Ishikawa (cell line): Measurements from ENCODE around the gene TMA16.

Source experiments
- CEBPB ChIP-seq: IDR thresholded peaks from 2 replicates; pipeline ENCODE4 v1.6.1; 2012
- EGR1 ChIP-seq: IDR thresholded peaks from 2 replicates; pipeline ENCODE4 v1.6.1; 2012
- EP300 ChIP-seq: IDR thresholded peaks from 2 replicates; pipeline ENCODE4 v1.6.1; 2012; ENCODE audit warnings: borderline replicate concordance
- FOXM1 ChIP-seq: IDR thresholded peaks from 2 replicates; pipeline ENCODE4 v1.6.1; 2012; ENCODE audit warnings: low read depth, borderline replicate concordance
- TF ChIP-seq, protein P1 (sequence below): IDR thresholded peaks from 2 replicates; pipeline ENCODE4 v1.6.1; 2012

DNA sequence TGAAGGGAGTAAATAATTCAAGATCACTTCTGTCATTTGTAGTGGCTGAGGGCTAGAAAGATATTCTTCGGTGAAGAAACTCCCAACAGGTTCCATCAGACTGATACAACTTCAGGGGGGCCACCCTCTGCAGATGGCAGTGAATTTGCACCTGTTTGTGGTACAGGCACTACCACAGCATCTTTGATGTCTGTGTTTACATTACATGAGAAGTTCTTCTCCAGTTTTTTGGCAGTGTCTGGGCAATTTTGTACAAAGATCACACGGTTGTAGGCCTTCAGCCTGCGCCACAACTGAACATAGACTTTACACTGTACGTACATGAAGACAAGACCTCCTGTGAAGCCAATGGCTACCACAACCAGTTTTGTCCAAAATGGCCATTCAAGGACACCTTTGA is 34.2 kb downstream of the TMA16 start:
- TF ChIP-seq, protein P1, sequence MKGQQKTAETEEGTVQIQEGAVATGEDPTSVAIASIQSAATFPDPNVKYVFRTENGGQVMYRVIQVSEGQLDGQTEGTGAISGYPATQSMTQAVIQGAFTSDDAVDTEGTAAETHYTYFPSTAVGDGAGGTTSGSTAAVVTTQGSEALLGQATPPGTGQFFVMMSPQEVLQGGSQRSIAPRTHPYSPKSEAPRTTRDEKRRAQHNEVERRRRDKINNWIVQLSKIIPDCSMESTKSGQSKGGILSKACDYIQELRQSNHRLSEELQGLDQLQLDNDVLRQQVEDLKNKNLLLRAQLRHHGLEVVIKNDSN: no peak
- TF ChIP-seq FOXM1 (no peak), CEBPB (no peak), EP300 (no peak), EGR1 (no peak)
